DOHH2 (cell line): ENCODE measurements around the gene PNPLA8.
"Not testable (repeated sequence)": the region's sequence is repeated elsewhere in the genome, so short reads cannot be mapped to it uniquely, and the experiment has no call there.

Source experiments
- H3F3A ChIP-seq: fragments of 200-600 bp; sonication (generic), shearing (Covaris generic); 2 replicates; pipeline ENCODE4 v1.6.0; 2016; ENCODE audit warnings: antibody characterized with exemption, mild to moderate bottlenecking; ENCODE audit not compliant: control insufficient read depth, insufficient read depth
- H3K27ac ChIP-seq: fragments of 200-600 bp; sonication (generic); 2 replicates; pipeline ENCODE4 v1.5.1; 2014; ENCODE audit warnings: low read depth, mild to moderate bottlenecking, low read length, moderate library complexity
- H3K27me3 ChIP-seq: fragments of 200-600 bp; sonication (generic); 2 replicates; pipeline ENCODE4 v1.6.1; 2014; ENCODE audit warnings: mild to moderate bottlenecking, low read length, mixed read lengths; ENCODE audit not compliant: control insufficient read depth
- H3K36me3 ChIP-seq: fragments of 200-600 bp; sonication (generic); 2 replicates; pipeline ENCODE4 v1.6.1; 2014; ENCODE audit warnings: mild to moderate bottlenecking, low read length, moderate library complexity, mixed read lengths; ENCODE audit not compliant: control insufficient read depth
- H3K4me1 ChIP-seq: fragments of 200-600 bp; sonication (generic); 2 replicates; pipeline ENCODE4 v1.6.1; 2014; ENCODE audit warnings: mild to moderate bottlenecking, low read length, mixed read lengths; ENCODE audit not compliant: control insufficient read depth
- H3K4me2 ChIP-seq: fragments of 200-600 bp; sonication (generic); 2 replicates; pipeline ENCODE4 v1.6.0; 2014; ENCODE audit warnings: mild to moderate bottlenecking, low read length, moderate library complexity
- H3K4me3 ChIP-seq: fragments of 200-600 bp; sonication (generic); 2 replicates; pipeline ENCODE4 v1.5.1; 2014; ENCODE audit warnings: mild to moderate bottlenecking, low read length, mixed read lengths
- H3K79me2 ChIP-seq: fragments of 200-600 bp; sonication (generic); 2 replicates; pipeline ENCODE4 v1.6.1; 2014; ENCODE audit warnings: mild to moderate bottlenecking, low read length, mixed read lengths; ENCODE audit not compliant: control insufficient read depth
- H3K9me2 ChIP-seq: fragments of 200-600 bp; sonication (generic); replicated peaks from 2 replicates; pipeline ENCODE4 v1.6.1; 2014; ENCODE audit warnings: mild to moderate bottlenecking, low read length, mixed read lengths; ENCODE audit not compliant: control insufficient read depth
- H3K9me3 ChIP-seq: fragments of 200-600 bp; sonication (generic); 2 replicates; pipeline ENCODE4 v1.6.1; 2014; ENCODE audit warnings: antibody characterized with exemption, low read length, mixed read lengths; ENCODE audit not compliant: control insufficient read depth, insufficient read depth
- H4K20me1 ChIP-seq: fragments of 200-600 bp; sonication (generic); 2 replicates; pipeline ENCODE4 v1.6.0; 2014; ENCODE audit warnings: low read depth, mild to moderate bottlenecking, antibody characterized with exemption, low read length, moderate library complexity; ENCODE audit not compliant: control insufficient read depth, insufficient read depth
- EZH2phosphoT487 ChIP-seq: fragments of 200-600 bp; sonication (generic); IDR thresholded peaks from 2 replicates; pipeline ENCODE4 v1.6.1; 2017; ENCODE audit warnings: borderline replicate concordance, mild to moderate bottlenecking, antibody characterized with exemption, low read length, moderate library complexity, mixed read lengths
- TF ChIP-seq, protein P1 (sequence below): fragments of 200-600 bp; sonication (generic); IDR thresholded peaks from one replicate; pipeline ENCODE4 v1.5.1; 2014; ENCODE audit warnings: antibody characterized with exemption, mild to moderate bottlenecking, low read depth, low read length; ENCODE audit not compliant: poor library complexity, severe bottlenecking

Gene PNPLA8

DNA sequence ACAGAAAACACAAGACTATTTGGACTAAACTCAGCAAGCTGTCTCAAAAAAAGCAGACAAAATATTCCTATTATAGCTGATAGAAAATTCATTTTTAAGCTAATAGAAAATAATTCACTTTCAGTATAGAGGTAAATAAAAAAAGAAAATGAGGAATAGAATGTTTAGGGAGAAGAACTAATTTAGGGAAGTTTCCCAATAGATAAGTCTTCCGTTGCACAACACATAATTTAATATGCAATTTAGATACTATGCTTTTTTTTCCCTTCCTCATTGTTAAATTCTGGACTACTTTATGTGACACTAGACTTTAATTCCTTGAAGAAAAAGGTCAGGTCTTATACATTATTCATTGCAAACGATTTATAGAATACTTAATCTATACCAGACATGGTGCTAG is 10.3 kb downstream of the PNPLA8 start:
- Histone ChIP-seq H3K27ac (no peak overlapping the region), H4K20me1 (no peaks in the 10 kb centered on the region), H3K4me3 (peak overlapping the region; percentile 23), H3K27me3 (no peaks in the 10 kb centered on the region), H3K36me3 (peaks cover 64% of the 10 kb centered on the region), H3F3A (no peaks in the 10 kb centered on the region; the same call in 1 of the 2 replicates), H3K79me2 (peaks cover 30% of the 10 kb centered on the region), H3K9me2 (no peaks in the 10 kb centered on the region), H3K4me2 (peak overlapping the region; percentile 47), H3K4me1 (peaks cover 52% of the 10 kb centered on the region), H3K9me3 (no peaks in the 10 kb centered on the region)
- TF ChIP-seq, protein P1, sequence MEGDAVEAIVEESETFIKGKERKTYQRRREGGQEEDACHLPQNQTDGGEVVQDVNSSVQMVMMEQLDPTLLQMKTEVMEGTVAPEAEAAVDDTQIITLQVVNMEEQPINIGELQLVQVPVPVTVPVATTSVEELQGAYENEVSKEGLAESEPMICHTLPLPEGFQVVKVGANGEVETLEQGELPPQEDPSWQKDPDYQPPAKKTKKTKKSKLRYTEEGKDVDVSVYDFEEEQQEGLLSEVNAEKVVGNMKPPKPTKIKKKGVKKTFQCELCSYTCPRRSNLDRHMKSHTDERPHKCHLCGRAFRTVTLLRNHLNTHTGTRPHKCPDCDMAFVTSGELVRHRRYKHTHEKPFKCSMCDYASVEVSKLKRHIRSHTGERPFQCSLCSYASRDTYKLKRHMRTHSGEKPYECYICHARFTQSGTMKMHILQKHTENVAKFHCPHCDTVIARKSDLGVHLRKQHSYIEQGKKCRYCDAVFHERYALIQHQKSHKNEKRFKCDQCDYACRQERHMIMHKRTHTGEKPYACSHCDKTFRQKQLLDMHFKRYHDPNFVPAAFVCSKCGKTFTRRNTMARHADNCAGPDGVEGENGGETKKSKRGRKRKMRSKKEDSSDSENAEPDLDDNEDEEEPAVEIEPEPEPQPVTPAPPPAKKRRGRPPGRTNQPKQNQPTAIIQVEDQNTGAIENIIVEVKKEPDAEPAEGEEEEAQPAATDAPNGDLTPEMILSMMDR, result no peak
- TF ChIP-seq EZH2phosphoT487, result no peak

DNA sequence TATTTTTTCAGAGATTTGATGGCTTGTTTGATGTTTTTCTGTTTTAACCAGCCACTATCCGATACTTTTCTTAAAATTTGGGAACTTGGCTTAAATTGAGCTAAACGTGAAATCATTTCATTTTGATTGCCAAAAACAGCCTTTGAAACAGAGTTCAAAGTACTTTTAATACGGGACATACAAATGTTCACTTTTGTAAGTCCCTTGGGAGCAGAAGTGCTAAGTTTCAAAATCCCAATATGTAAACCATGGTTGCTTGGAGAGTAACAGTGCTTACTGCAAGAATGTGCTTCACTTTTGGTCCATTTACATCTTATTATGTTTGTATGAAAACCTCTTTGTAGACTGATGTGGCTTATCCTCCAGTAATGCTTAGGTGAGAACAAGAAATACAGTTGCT is 10.9 kb downstream of the PNPLA8 start:
- Histone ChIP-seq H3K27me3 (no peaks in the 10 kb centered on the region), H3K4me2 (peak overlapping the region; percentile 47), H3F3A (no peaks in the 10 kb centered on the region; the same call in 1 of the 2 replicates), H3K79me2 (peaks cover 27% of the 10 kb centered on the region), H3K9me3 (no peaks in the 10 kb centered on the region), H3K9me2 (no peaks in the 10 kb centered on the region), H3K4me3 (peak overlapping the region; percentile 13), H3K36me3 (peaks cover 64% of the 10 kb centered on the region), H3K4me1 (peaks cover 52% of the 10 kb centered on the region), H4K20me1 (no peaks in the 10 kb centered on the region), H3K27ac (peak overlapping the region; percentile 5; the same call in 1 of the 2 replicates)
- TF ChIP-seq, protein P1, result no peak
- TF ChIP-seq EZH2phosphoT487, result no peak

- Histone ChIP-seq H3K79me2 (peaks cover 20% of the 10 kb centered on the region), H3K4me3 (peak overlapping the region; percentile 49), H3K4me2 (peak overlapping the region; percentile 54), H3K9me3 (no peaks in the 10 kb centered on the region), H3K27me3 (no peaks in the 10 kb centered on the region), H4K20me1 (no peaks in the 10 kb centered on the region), H3K9me2 (no peaks in the 10 kb centered on the region), H3F3A (no peaks in the 10 kb centered on the region; the same call in 1 of the 2 replicates), H3K4me1 (peaks cover 52% of the 10 kb centered on the region), H3K36me3 (peaks cover 46% of the 10 kb centered on the region), H3K27ac (peak overlapping the region; percentile 59)
- no peak for TF ChIP-seq EZH2phosphoT487
Observed at GRCh38 chr7:108511939-108512338, 14.0 kb downstream of the PNPLA8 start.

DNA sequence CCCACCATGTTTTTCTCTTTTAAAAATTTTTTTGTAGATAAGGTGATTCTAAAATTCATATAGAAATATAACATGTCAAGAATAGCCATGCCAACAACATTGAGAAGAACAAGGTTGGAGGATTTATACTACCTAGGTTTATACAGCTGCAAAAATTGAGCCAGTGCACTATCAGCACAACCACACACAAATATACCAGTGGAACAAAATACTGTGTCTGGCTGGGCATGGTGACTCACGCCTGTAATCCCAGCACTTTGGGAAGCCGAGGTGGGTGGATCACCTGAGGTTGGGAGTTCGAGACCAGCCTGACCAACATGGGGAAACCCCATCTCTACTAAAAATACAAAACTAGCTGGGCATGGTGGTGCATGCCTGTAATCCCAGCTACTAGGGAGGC is 21.4 kb downstream of the PNPLA8 start:
- H3F3A ChIP-seq, result peaks cover 17% of the 10 kb centered on the region
- not testable (repeated sequence) for H3K9me3 ChIP-seq, H3K9me2 ChIP-seq, H4K20me1 ChIP-seq, H3K27me3 ChIP-seq
- H3K4me3 ChIP-seq, result peak overlapping the region; percentile 23; the same call in 1 of the 2 replicates
- H3K79me2 ChIP-seq, result peaks cover 30% of the 10 kb centered on the region
- peak overlapping the region; percentile 90 for H3K27ac ChIP-seq
- peak overlapping the region; percentile 68 for H3K4me2 ChIP-seq
- peaks cover 34% of the 10 kb centered on the region for H3K36me3 ChIP-seq
- peaks cover 46% of the 10 kb centered on the region for H3K4me1 ChIP-seq
